SK-N-SH (cell line): ENCODE results near the gene ADPRH. TPM values are rescaled to one million over a fixed set of nuclear protein-coding genes. Genes with fewer than 3 reads are reported as not detected.

ENCODE experiments used
- CTCF ChIA-PET: fragments of 300-600, 350-600 bp; formaldehyde crosslinking; extraction: SDS; loops from one replicate; lab custom pipeline; 2021; lab: Yijun Ruan, JAX
- POLR2A ChIA-PET: fragments of 350-600 bp; sonication (Branson Sonifier 250); formaldehyde crosslinking; extraction: SDS; loops from one replicate; lab custom pipeline; 2020; ENCODE audit warnings: antibody characterized with exemption, inconsistent platforms; lab: Yijun Ruan, JAX
- DNase-seq: peaks from one replicate; pipeline ENCODE4 v3.0.0; 2012
- H2AFZ ChIP-seq: fragments of 200-600 bp; sonication (generic); 2 replicates; pipeline ENCODE4 v1.8.1; 2016; ENCODE audit warnings: antibody characterized with exemption, mild to moderate bottlenecking, low read depth
- H3F3A ChIP-seq: fragments of 200-600 bp; sonication (generic); replicated peaks from 2 replicates; pipeline ENCODE3; 2016; ENCODE audit warnings: antibody characterized with exemption, mild to moderate bottlenecking; ENCODE audit not compliant: insufficient read depth
- H3K27ac ChIP-seq, 2 experiments: fragments of 200-500 bp in 1 of 2; fragments of 200-600 bp in 1 of 2; sonication (Bioruptor generic) in 1 of 2; sonication (generic), shearing (Covaris generic) in 1 of 2; 2 replicates each; pipeline versions ENCODE4 v1.5.1 to v1.6.1; 2014 to 2016; ENCODE audit warnings: low read depth in 2 of 2, inconsistent platforms in 1 of 2, low read length in 1 of 2, mild to moderate bottlenecking in 1 of 2, mixed read lengths in 1 of 2
- H3K27me3 ChIP-seq: fragments of 200-600 bp; sonication (generic), shearing (Covaris generic); 2 replicates; pipeline ENCODE4 v1.6.1; 2016; ENCODE audit warnings: mixed run types; ENCODE audit not compliant: insufficient read depth
- H3K36me3 ChIP-seq, 2 experiments: fragments of 200-500 bp in 1 of 2; fragments of 200-600 bp in 1 of 2; sonication (Bioruptor generic) in 1 of 2; sonication (generic) in 1 of 2; replicated peaks in 1 of 2; 2 replicates each; pipeline versions ENCODE3 to v1.5.1; 2014 to 2016; ENCODE audit warnings: low read length in 1 of 2, mild to moderate bottlenecking in 1 of 2; ENCODE audit not compliant: insufficient read depth in 2 of 2, control insufficient read depth in 1 of 2
- H3K4me1 ChIP-seq, 2 experiments: fragments of 200-500 bp in 1 of 2; fragments of 200-600 bp in 1 of 2; sonication (Bioruptor generic) in 1 of 2; sonication (generic), shearing (Covaris generic) in 1 of 2; 2 replicates each; pipeline versions ENCODE4 v1.5.1 to v1.6.1; 2014 to 2016; ENCODE audit warnings: low read depth in 1 of 2, low read length in 1 of 2, mixed run types in 1 of 2; ENCODE audit not compliant: insufficient read depth in 2 of 2, control insufficient read depth in 1 of 2
- H3K4me2 ChIP-seq: fragments of 200-600 bp; sonication (generic), shearing (Covaris generic); 2 replicates; pipeline ENCODE4 v1.6.1; 2017; ENCODE audit warnings: mixed run types
- H3K4me3 ChIP-seq, 2 experiments: fragments of 200-500 bp in 1 of 2; fragments of 200-600 bp in 1 of 2; sonication (Bioruptor generic) in 1 of 2; sonication (generic), shearing (Covaris generic) in 1 of 2; 2 replicates each; pipeline versions ENCODE4 v1.5.1 to v1.8.1; 2014 to 2016; ENCODE audit warnings: low read depth in 2 of 2, inconsistent platforms in 1 of 2, low read length in 1 of 2, mild to moderate bottlenecking in 1 of 2, mixed read lengths in 1 of 2, moderate library complexity in 1 of 2
- H3K79me2 ChIP-seq: fragments of 200-600 bp; sonication (generic); 2 replicates; pipeline ENCODE4 v1.8.1; 2017; ENCODE audit warnings: mild to moderate bottlenecking; ENCODE audit not compliant: insufficient read depth
- H3K9ac ChIP-seq: fragments of 200-600 bp; sonication (generic); 2 replicates; pipeline ENCODE4 v1.6.1; 2017; ENCODE audit warnings: mixed run types
- H3K9me2 ChIP-seq: fragments of 200-600 bp; sonication (generic); 2 replicates; pipeline ENCODE4 v1.6.1; 2017; ENCODE audit warnings: mixed run types
- H3K9me3 ChIP-seq: fragments of 200-600 bp; sonication (generic); 2 replicates; pipeline ENCODE4 v1.6.1; 2017; ENCODE audit warnings: mixed run types, mild to moderate bottlenecking, moderate library complexity
- H4K20me1 ChIP-seq: fragments of 200-600 bp; sonication (generic); 2 replicates; pipeline ENCODE4 v1.6.1; 2017; ENCODE audit warnings: mild to moderate bottlenecking, mixed run types; ENCODE audit not compliant: insufficient read depth
- CHD2 ChIP-seq: fragments of 150-350 bp; IDR thresholded peaks from 2 replicates; pipeline ENCODE4 v1.6.1; 2018; ENCODE audit warnings: low read length; ENCODE audit not compliant: partially characterized antibody
- ELF1 ChIP-seq: IDR thresholded peaks from 2 replicates; pipeline ENCODE4 v1.4.0; 2012
- EP300 ChIP-seq, 2 experiments: IDR thresholded peaks; 2 replicates each; pipeline versions ENCODE4 v1.4.0 to v1.6.1; 2012; ENCODE audit warnings: borderline replicate concordance in 1 of 2, low read depth in 1 of 2, low read length in 1 of 2
- EZH2phosphoT487 ChIP-seq: fragments of 200-600 bp; sonication (generic); IDR thresholded peaks from 2 replicates; pipeline ENCODE4 v1.6.1; 2017; ENCODE audit warnings: low read depth, mixed run types, mild to moderate bottlenecking, antibody characterized with exemption, moderate library complexity, borderline replicate concordance
- FOSL2 ChIP-seq: IDR thresholded peaks from 2 replicates; pipeline ENCODE4 v1.4.0; 2012; ENCODE audit warnings: low read depth, mild to moderate bottlenecking, moderate library complexity, borderline replicate concordance
- FOXM1 ChIP-seq: IDR thresholded peaks from 2 replicates; pipeline ENCODE4 v1.4.0; 2012; ENCODE audit warnings: low read depth, mild to moderate bottlenecking
- GABPA ChIP-seq: IDR thresholded peaks from 2 replicates; pipeline ENCODE4 v1.4.0; 2012; ENCODE audit warnings: low read depth, mild to moderate bottlenecking
- GATA2 ChIP-seq: sonication (generic); formaldehyde crosslinking; IDR thresholded peaks from 2 replicates; pipeline ENCODE4 v1.5.0; 2020; ENCODE audit warnings: mild to moderate bottlenecking, missing genetic modification reagents
- JUND ChIP-seq: IDR thresholded peaks from 2 replicates; pipeline ENCODE4 v1.4.0; 2012
- NFIC ChIP-seq: IDR thresholded peaks from 2 replicates; pipeline ENCODE4 v1.4.0; 2012; ENCODE audit warnings: borderline replicate concordance
- POLR2AphosphoS5 ChIP-seq: IDR thresholded peaks from 2 replicates; pipeline ENCODE4 v1.6.1; 2012; ENCODE audit warnings: low read depth, low read length
- RXRA ChIP-seq: IDR thresholded peaks from 2 replicates; pipeline ENCODE4 v1.4.0; 2012; ENCODE audit warnings: low read depth, mild to moderate bottlenecking, borderline replicate concordance
- TCF12 ChIP-seq: IDR thresholded peaks from 2 replicates; pipeline ENCODE4 v1.4.0; 2012
- TEAD4 ChIP-seq: IDR thresholded peaks from 2 replicates; pipeline ENCODE4 v1.4.0; 2012; ENCODE audit warnings: mild to moderate bottlenecking, borderline replicate concordance; ENCODE audit not compliant: insufficient read depth
- WGBS: methylation state at CpG from one replicate; pipeline ENCODE4 v1.1.6; 2017; ENCODE audit warnings: low lambda C conversion rate; 5-methylcytosine and 5-hydroxymethylcytosine counted together
- polyA plus RNA-seq, 3 experiments: library from polyadenylated mRNA; depleted of rRNA; stranded (reverse); fragments of >200 nt; gene quantifications; 2 replicates each; pipeline ENCODE4 v1.2.3, GENCODE V29; 2012
- TF ChIP-seq, protein P1 (sequence below): IDR thresholded peaks from 2 replicates; pipeline ENCODE4 v1.4.0; 2012; ENCODE audit warnings: low read depth
- TF ChIP-seq, protein P2 (sequence below): IDR thresholded peaks from 2 replicates; pipeline ENCODE4; 2012
- TF ChIP-seq, protein P3 (sequence below): IDR thresholded peaks from 2 replicates; pipeline ENCODE4 v1.4.0; 2012; ENCODE audit warnings: low read depth, borderline replicate concordance
- TF ChIP-seq, protein P4 (sequence below): IDR thresholded peaks from 2 replicates; pipeline ENCODE4 v1.6.1; 2012; ENCODE audit warnings: mild to moderate bottlenecking, low read depth, low read length, moderate library complexity
- TF ChIP-seq, protein P5 (sequence below): fragments of 150-350 bp; IDR thresholded peaks from 2 replicates; pipeline ENCODE4 v1.6.1; 2016; ENCODE audit warnings: mild to moderate bottlenecking, low read depth, low read length

The ADPRH gene
- polyA plus RNA-seq, 1 of the 3 experiments (the other 2 are of a cell fraction): not detected

DNA sequence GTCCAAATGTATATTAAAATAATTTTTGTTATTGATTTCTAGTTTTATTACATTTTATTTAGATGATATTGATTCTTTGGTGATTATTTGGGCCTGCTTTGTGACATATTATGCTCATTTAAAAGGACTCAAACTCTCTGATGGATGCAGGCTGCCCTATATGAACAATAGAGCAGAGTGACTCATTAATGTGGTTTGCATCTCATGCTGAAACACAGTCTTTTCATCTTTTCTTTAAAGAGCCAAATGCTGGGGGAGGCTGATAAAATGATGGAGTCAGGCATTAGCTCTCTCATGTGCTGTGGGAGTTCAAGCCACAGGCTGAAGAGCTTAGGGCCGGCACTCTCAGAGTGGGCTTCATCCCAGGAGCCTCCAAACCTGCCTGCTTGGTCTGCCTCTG lies 25.6 kb downstream of the ADPRH start:
- DNase-seq: no peak
- Histone ChIP-seq H3K27ac (peak overlapping the region in 1 of 2 experiments; percentile 36; a peak in 2 of 4 replicates), H3K4me2 (no peak overlapping the region), H3K9me3 (no peaks in the 10 kb centered on the region), H3K9ac (no peak overlapping the region), H3K27me3 (no peaks in the 10 kb centered on the region), H4K20me1 (no peaks in the 10 kb centered on the region), H3F3A (no peaks in the 10 kb centered on the region), H3K4me1 (peaks cover 0 to 12% of the 10 kb centered on the region in 2 experiments; a peak in 1 of 4 replicates), H2AFZ (peak overlapping the region; percentile 74; the same call in 1 of the 2 replicates), H3K4me3 (no peak overlapping the region), H3K79me2 (no peaks in the 10 kb centered on the region), H3K9me2 (no peaks in the 10 kb centered on the region), H3K36me3 (no peaks in the 10 kb centered on the region)
- ChIA-PET POLR2A (no interaction called here), CTCF (interaction anchor here (1.3 kb wide), 1 partner anchor 75 kb away, joined by 3 read pairs; no protein-coding TSS in a partner anchor)
- 56% methylated on average over 1 of the region's 1 CpG for WGBS
- TF ChIP-seq JUND (peak; percentile 75), TCF12 (0 out of 2 replicates have a peak, but pooled peaks have one; percentile 32), NFIC (peak; percentile 16; the same call in 1 of the 2 replicates), FOSL2 (peak; percentile 74; the same call in 1 of the 2 replicates), RXRA (no peak), EP300 (IDR thresholded peaks at IDR 0.05; ENCODE audit: borderline replicate concordance in 1 of 2, low read depth in 1 of 2, low read length in 1 of 2) (peak in 1 of 2 experiments; percentile 27; a peak in 1 of 4 replicates), EZH2phosphoT487 (no peak), FOXM1 (no peak)
- TF ChIP-seq, protein P1, sequence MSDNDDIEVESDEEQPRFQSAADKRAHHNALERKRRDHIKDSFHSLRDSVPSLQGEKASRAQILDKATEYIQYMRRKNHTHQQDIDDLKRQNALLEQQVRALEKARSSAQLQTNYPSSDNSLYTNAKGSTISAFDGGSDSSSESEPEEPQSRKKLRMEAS: peak; percentile 58
- TF ChIP-seq, protein P2, sequence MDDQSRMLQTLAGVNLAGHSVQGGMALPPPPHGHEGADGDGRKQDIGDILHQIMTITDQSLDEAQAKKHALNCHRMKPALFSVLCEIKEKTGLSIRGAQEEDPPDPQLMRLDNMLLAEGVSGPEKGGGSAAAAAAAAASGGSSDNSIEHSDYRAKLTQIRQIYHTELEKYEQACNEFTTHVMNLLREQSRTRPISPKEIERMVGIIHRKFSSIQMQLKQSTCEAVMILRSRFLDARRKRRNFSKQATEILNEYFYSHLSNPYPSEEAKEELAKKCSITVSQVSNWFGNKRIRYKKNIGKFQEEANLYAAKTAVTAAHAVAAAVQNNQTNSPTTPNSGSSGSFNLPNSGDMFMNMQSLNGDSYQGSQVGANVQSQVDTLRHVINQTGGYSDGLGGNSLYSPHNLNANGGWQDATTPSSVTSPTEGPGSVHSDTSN: 0 out of 2 replicates have a peak, but pooled peaks have one; percentile 20

DNA sequence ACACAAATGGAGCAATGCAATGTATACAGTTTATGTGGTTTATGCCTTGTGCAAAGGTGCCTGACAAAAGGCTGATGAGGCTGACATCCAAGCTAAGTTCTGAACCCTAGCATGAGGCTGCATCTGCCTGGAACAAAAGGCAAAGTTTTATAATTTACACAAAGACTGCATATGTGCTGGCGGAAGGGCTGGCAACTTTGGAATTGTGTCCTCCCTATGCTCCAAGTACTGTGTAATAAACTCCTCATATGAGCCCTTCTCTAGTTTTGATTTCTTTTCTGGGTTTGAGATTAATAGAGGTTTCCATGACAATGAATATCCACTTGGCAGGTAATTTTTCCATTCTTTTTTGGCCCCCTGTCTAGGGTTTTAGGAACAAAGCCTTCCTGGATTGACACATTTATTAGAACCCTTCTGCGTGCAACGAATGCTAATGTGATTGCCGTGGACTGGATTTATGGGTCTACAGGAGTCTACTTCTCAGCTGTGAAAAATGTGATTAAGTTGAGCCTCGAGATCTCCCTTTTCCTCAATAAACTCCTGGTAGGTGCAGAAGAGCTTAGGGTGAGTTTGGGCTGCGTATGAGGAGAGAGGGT lies 29.2 kb downstream of the ADPRH start:
- DNase-seq: no peak
- no peak overlapping the region for H3K4me2 ChIP-seq
- no peaks in the 10 kb centered on the region for H3K27me3 ChIP-seq
- WGBS: 83% methylated on average over 6 of the region's 6 CpGs
- H3K9ac ChIP-seq: no peak overlapping the region
- no peaks in the 10 kb centered on the region for H4K20me1 ChIP-seq
- no peak overlapping the region for H2AFZ ChIP-seq
- no peaks in the 10 kb centered on the region for H3K36me3 ChIP-seq
- H3K4me1 ChIP-seq: no peaks in the 10 kb centered on the region
- CTCF ChIA-PET: interaction anchor here (1.5 kb wide), 1 partner anchor 14 kb away, joined by 3 read pairs; no protein-coding TSS in a partner anchor
- H3K27ac ChIP-seq: no peak overlapping the region
- no peaks in the 10 kb centered on the region for H3K9me2 ChIP-seq
- POLR2A ChIA-PET: no interaction called here
- H3F3A ChIP-seq: no peaks in the 10 kb centered on the region
- H3K79me2 ChIP-seq: no peaks in the 10 kb centered on the region
- peaks cover 7% of the 10 kb centered on the region for H3K9me3 ChIP-seq
- no peak overlapping the region for H3K4me3 ChIP-seq
- TF ChIP-seq GABPA (no peak), TCF12 (no peak), POLR2AphosphoS5 (no peak), EZH2phosphoT487 (no peak), GATA2 (CRISPR knock-in tag) (no peak), ELF1 (no peak), RXRA (no peak), TEAD4 (no peak), CHD2 (no peak)
- TF ChIP-seq, protein P3, sequence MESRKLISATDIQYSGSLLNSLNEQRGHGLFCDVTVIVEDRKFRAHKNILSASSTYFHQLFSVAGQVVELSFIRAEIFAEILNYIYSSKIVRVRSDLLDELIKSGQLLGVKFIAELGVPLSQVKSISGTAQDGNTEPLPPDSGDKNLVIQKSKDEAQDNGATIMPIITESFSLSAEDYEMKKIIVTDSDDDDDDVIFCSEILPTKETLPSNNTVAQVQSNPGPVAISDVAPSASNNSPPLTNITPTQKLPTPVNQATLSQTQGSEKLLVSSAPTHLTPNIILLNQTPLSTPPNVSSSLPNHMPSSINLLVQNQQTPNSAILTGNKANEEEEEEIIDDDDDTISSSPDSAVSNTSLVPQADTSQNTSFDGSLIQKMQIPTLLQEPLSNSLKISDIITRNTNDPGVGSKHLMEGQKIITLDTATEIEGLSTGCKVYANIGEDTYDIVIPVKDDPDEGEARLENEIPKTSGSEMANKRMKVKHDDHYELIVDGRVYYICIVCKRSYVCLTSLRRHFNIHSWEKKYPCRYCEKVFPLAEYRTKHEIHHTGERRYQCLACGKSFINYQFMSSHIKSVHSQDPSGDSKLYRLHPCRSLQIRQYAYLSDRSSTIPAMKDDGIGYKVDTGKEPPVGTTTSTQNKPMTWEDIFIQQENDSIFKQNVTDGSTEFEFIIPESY: no peak
- TF ChIP-seq, protein P4, sequence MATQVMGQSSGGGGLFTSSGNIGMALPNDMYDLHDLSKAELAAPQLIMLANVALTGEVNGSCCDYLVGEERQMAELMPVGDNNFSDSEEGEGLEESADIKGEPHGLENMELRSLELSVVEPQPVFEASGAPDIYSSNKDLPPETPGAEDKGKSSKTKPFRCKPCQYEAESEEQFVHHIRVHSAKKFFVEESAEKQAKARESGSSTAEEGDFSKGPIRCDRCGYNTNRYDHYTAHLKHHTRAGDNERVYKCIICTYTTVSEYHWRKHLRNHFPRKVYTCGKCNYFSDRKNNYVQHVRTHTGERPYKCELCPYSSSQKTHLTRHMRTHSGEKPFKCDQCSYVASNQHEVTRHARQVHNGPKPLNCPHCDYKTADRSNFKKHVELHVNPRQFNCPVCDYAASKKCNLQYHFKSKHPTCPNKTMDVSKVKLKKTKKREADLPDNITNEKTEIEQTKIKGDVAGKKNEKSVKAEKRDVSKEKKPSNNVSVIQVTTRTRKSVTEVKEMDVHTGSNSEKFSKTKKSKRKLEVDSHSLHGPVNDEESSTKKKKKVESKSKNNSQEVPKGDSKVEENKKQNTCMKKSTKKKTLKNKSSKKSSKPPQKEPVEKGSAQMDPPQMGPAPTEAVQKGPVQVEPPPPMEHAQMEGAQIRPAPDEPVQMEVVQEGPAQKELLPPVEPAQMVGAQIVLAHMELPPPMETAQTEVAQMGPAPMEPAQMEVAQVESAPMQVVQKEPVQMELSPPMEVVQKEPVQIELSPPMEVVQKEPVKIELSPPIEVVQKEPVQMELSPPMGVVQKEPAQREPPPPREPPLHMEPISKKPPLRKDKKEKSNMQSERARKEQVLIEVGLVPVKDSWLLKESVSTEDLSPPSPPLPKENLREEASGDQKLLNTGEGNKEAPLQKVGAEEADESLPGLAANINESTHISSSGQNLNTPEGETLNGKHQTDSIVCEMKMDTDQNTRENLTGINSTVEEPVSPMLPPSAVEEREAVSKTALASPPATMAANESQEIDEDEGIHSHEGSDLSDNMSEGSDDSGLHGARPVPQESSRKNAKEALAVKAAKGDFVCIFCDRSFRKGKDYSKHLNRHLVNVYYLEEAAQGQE: no peak
- TF ChIP-seq, protein P5, sequence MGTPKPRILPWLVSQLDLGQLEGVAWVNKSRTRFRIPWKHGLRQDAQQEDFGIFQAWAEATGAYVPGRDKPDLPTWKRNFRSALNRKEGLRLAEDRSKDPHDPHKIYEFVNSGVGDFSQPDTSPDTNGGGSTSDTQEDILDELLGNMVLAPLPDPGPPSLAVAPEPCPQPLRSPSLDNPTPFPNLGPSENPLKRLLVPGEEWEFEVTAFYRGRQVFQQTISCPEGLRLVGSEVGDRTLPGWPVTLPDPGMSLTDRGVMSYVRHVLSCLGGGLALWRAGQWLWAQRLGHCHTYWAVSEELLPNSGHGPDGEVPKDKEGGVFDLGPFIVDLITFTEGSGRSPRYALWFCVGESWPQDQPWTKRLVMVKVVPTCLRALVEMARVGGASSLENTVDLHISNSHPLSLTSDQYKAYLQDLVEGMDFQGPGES: no peak
